Measurements from ENCODE around the gene STOML1. TPM values are rescaled to one million over a fixed set of nuclear protein-coding genes. Genes with fewer than 3 reads are reported as not detected.

STOML1 gene
- total RNA-seq, 1 experiment from 2014 or later = 10.1 TPM

DNA sequence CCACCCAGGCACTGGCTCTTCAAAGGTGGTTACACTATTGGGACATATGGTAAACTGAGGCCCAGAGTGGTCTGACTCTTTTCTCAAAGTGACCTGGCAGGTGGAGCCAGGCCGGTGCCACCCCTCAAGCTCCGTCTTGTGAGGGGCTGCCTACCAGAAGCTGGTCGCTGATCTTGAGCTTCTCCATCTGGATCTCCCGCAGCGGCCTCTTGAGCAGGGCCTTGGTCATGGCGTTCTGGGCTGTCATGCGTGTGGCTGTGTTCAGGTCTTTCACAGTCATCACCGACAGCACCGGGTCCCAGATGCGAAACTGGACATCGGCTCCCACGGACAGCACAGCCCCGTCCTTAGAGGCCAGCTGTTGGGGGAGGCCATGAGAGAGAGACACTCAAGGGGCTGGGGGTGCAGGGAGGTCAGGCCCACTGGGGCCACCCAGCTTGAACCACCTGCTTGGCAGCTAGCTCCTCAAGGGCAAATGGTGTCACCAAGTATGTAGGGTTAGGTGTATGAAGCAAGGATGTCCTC lies 3.6 kb downstream of the STOML1 start:
- H3K4me1 ChIP-seq (ENCODE audit: insufficient read depth, low read length) = peaks cover 50% of the 10 kb centered on the region
- no peaks in the 10 kb centered on the region for H3K36me3 ChIP-seq (ENCODE audit: low read depth, low read length)
- H3K4me3 ChIP-seq (ENCODE audit: low read length) = no peak overlapping the region
- peak overlapping the region; percentile 49 for H3K27ac ChIP-seq (ENCODE audit: low read length)
- CTCF ChIA-PET = no interaction called here
- DNase-seq = no peak
- H3K9me2 ChIP-seq (replicated peaks; ENCODE audit: low read length) = no peaks in the 10 kb centered on the region
- no peaks in the 10 kb centered on the region for H3K79me2 ChIP-seq (ENCODE audit: low read length)
- H4K20me1 ChIP-seq (ENCODE audit: low read length) = no peaks in the 10 kb centered on the region
- no TSS peak for BruUV-seq (replicated peaks)
- POLR2A ChIA-PET (ENCODE audit: unreplicated experiment) = no interaction called here
- no peaks in the 10 kb centered on the region for H3F3A ChIP-seq (ENCODE audit: low read length, unreplicated experiment)
- ATAC-seq = no peak
- H3K27me3 ChIP-seq (ENCODE audit: low read length) = no peaks in the 10 kb centered on the region
- no peaks in the 10 kb centered on the region for H3K9me3 ChIP-seq (ENCODE audit: low read length)
- H2AFZ ChIP-seq (ENCODE audit: low read length) = no peak overlapping the region
- no peak overlapping the region for H3K9ac ChIP-seq (ENCODE audit: low read length)
- intact Hi-C loops (cut with micrococcal nuclease) = no loop called here
- TF ChIP-seq CTCF (conservative IDR thresholded peaks at IDR 0.05; ENCODE audit: low read depth, low read length) (no peak), EZH2 (IDR thresholded peaks at IDR 0.05; ENCODE audit: low read length, unreplicated experiment) (no peak)
- H3K4me2 ChIP-seq (ENCODE audit: low read length) = peak overlapping the region; percentile 38; the same call in 1 of the 2 replicates

DNA sequence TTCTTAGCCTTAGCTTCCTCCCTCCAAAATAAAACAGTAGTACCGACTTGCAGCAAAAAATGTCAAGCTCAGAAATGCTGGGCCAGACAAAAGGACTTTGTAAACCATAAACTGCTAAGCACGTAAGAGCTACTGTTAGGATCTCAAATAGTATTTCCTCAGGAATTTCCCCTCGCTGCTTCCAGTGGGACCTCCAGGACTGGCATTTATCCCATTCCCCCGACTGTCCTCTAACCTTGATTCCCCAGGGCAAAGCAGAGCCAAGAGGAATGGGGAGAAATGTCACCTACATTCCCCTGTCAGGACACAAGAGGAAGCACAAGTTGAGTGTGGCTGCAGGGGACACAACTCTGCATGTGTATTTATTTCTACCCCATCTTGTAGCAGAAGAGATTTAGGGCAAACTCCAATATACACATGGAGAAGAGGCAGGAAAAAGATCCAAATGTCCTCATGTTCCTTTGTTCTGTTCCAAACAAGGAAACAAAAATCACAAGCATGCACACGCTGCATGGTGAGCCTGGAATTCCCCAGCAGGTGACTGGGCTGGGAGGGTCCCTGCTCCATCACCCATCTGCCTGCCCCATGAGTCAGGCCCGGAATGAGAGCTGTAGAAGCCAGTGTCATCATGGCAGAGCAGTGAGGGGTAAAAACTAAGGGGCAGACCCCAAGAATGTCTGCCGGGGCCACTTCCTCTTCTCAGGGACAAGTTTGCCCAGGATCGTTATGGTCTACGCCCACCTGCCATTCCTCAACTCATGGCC lies 4.2 kb downstream of the STOML1 start:
- no peaks in the 10 kb centered on the region for H3K9me3 ChIP-seq (ENCODE audit: low read length)
- H3K4me3 ChIP-seq (ENCODE audit: low read length) = no peak overlapping the region
- no peak for TF ChIP-seq EZH2phosphoT487 (IDR thresholded peaks at IDR 0.05; ENCODE audit: borderline replicate concordance, low read length)
- TF ChIP-seq CTCF (conservative IDR thresholded peaks at IDR 0.05; ENCODE audit: low read depth, low read length) = no peak
- TF ChIP-seq EZH2 (IDR thresholded peaks at IDR 0.05; ENCODE audit: low read length, unreplicated experiment) = no peak
- peak overlapping the region; percentile 49 for H3K27ac ChIP-seq (ENCODE audit: low read length)
- H3K9ac ChIP-seq (ENCODE audit: low read length) = no peak overlapping the region
- H4K20me1 ChIP-seq (ENCODE audit: low read length) = no peaks in the 10 kb centered on the region
- DNase-seq (peak; percentile 42), ATAC-seq (no peak)
- ChIA-PET POLR2A (ENCODE audit: unreplicated experiment) (no interaction called here), CTCF (no interaction called here)
- H3K4me2 ChIP-seq (ENCODE audit: low read length) = no peak overlapping the region
- H3F3A ChIP-seq (ENCODE audit: low read length, unreplicated experiment) = no peaks in the 10 kb centered on the region
- H3K79me2 ChIP-seq (ENCODE audit: low read length) = no peaks in the 10 kb centered on the region
- no TSS peak for BruUV-seq (replicated peaks)
- intact Hi-C loops (cut with micrococcal nuclease) = no loop called here
- no peaks in the 10 kb centered on the region for H3K27me3 ChIP-seq (ENCODE audit: low read length)
- H3K4me1 ChIP-seq (ENCODE audit: insufficient read depth, low read length) = peaks cover 56% of the 10 kb centered on the region
- no peaks in the 10 kb centered on the region for H3K36me3 ChIP-seq (ENCODE audit: low read depth, low read length)
- no peaks in the 10 kb centered on the region for H3K9me2 ChIP-seq (replicated peaks; ENCODE audit: low read length)
- no peak overlapping the region for H2AFZ ChIP-seq (ENCODE audit: low read length)

- intact Hi-C loops (cut with micrococcal nuclease) = no loop called here
- Histone ChIP-seq H3K4me3 (ENCODE audit: low read length) (no peak overlapping the region), H3K27ac (ENCODE audit: low read length) (peak overlapping the region; percentile 49), H3K9ac (ENCODE audit: low read length) (no peak overlapping the region), H3K9me2 (replicated peaks; ENCODE audit: low read length) (no peaks in the 10 kb centered on the region), H2AFZ (ENCODE audit: low read length) (no peak overlapping the region), H3K27me3 (ENCODE audit: low read length) (no peaks in the 10 kb centered on the region), H3F3A (ENCODE audit: low read length, unreplicated experiment) (no peaks in the 10 kb centered on the region), H3K4me2 (ENCODE audit: low read length) (no peak overlapping the region), H3K36me3 (ENCODE audit: low read depth, low read length) (no peaks in the 10 kb centered on the region), H3K4me1 (ENCODE audit: insufficient read depth, low read length) (peaks cover 57% of the 10 kb centered on the region), H4K20me1 (ENCODE audit: low read length) (no peaks in the 10 kb centered on the region), H3K9me3 (ENCODE audit: low read length) (no peaks in the 10 kb centered on the region), H3K79me2 (ENCODE audit: low read length) (no peaks in the 10 kb centered on the region)
- DNase-seq (no peak), ATAC-seq (no peak)
- ChIA-PET POLR2A (ENCODE audit: unreplicated experiment) (no interaction called here), CTCF (no interaction called here)
- BruUV-seq (replicated peaks) = no TSS peak
- TF ChIP-seq EZH2phosphoT487 (IDR thresholded peaks at IDR 0.05; ENCODE audit: borderline replicate concordance, low read length) (no peak), CTCF (conservative IDR thresholded peaks at IDR 0.05; ENCODE audit: low read depth, low read length) (no peak), EZH2 (IDR thresholded peaks at IDR 0.05; ENCODE audit: low read length, unreplicated experiment) (no peak)
These were observed 4.8 kb downstream of the STOML1 start for GRCh38 chr15:73987250-73987649.

All from PC-3 (cell line).